Epithelial cell of proximal tubule (primary cell): ENCODE measurements around the gene STRADB. TPM values are rescaled to one million over a fixed set of nuclear protein-coding genes. Genes with fewer than 3 reads are reported as not detected.

ENCODE experiments used
- DNase-seq: peaks from one replicate; pipeline ENCODE4 v3.0.0-alpha.2; 2011; ENCODE audit warnings: low read depth
- H3K4me3 ChIP-seq: 2 replicates; pipeline ENCODE4 v1.5.1; 2011; ENCODE audit warnings: low read depth, mild to moderate bottlenecking, low read length
- CTCF ChIP-seq: conservative IDR thresholded peaks from 2 replicates; pipeline ENCODE4 v1.5.1; 2012; ENCODE audit warnings: low read depth, mild to moderate bottlenecking, low read length
- total RNA-seq: library from RNA; depleted of rRNA; stranded (reverse); fragments of >200 nt; gene quantifications from 2 replicates; pipeline ENCODE4 v1.2.3, GENCODE V29; 2015

The STRADB gene
- total RNA-seq, 1 donor from 2014 or later = 27.8 TPM

DNA sequence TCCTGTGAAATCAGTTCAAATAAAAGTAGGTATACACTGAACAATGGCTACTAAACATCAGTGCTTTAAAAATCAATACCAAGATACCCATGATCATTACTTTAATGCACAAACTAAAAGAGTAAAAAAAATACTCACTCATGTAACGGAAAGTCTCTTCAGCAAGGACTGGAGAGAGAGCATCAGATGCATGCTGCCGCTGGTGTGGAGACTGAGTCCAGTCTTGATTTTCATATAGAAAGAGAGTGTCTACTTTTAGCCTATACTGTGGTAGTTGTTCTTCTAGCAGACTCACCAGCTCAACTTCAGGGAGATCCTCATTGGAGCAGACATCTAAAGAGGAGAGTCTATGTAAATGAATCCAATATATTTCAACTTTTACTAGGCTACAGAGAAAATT lies 44.3 kb upstream of the STRADB start:
- no peak overlapping the region for H3K4me3 ChIP-seq
- TF ChIP-seq CTCF = no peak
- DNase-seq = no peak

- DNase-seq = no peak
- no peak overlapping the region for H3K4me3 ChIP-seq
- TF ChIP-seq CTCF = no peak
Measured at GRCh38 chr2:201408931-201409330, 42.6 kb upstream of the STRADB start.

DNA sequence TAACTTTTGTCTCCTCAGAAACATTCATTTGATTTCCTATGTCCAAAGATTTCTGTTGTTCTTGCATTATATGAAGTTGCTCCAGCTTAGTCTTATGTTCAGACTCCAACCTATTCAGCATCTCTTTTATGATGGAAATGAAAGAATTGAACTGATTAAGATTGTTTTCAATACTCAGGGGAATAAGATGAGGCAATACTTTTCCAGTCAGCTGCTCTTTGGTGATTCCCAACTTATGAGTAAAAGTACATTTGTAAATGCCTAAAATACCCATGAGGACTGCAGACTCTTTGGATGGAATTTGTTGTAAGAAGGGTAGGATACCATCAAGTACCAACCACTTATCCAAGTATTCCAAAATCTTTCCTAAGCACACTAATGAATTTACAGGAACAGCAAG lies 40.1 kb upstream of the STRADB start:
- no peak overlapping the region for H3K4me3 ChIP-seq
- no peak for TF ChIP-seq CTCF
- no peak for DNase-seq

DNA sequence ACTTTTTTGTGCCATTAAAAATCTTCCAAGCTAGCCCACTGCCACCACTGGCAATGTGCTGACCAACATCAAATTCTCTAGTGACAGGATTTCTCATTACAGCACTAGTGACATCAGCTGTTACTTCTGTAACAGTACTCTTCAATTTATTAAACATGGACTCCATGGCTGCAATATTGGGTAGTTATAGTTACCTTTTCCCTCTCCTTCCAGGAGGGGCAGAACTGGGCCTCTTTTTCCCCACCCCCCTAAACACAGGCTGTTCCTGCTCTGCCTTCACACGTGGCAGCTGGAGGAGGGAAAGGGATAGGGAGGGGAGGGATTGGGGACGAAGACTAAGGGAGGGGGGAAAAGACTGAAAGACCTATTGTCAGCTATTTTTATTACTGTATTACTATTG lies 38.4 kb upstream of the STRADB start:
- H3K4me3 ChIP-seq = no peak overlapping the region
- no peak for DNase-seq
- TF ChIP-seq CTCF = peak; percentile 7

DNA sequence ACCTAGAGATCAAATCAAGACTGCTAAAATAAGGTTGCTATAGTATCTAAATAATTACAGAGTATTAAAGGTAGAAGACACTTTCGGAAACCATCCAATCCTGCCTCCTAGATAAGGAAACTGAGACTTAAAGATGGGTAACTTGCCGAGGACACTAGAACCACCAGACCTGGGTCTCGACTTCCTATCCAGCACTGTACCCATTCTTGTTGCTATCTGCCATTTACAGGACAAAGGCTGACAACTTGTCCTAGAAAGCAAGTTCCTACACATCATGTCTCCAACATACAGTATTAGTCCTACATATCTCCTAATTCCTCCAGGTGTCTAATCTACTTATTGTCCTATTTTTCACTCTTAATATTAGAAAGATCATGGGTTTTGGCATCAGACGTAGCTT lies 38.0 kb upstream of the STRADB start:
- no peak for TF ChIP-seq CTCF
- no peak for DNase-seq
- H3K4me3 ChIP-seq = no peak overlapping the region

DNA sequence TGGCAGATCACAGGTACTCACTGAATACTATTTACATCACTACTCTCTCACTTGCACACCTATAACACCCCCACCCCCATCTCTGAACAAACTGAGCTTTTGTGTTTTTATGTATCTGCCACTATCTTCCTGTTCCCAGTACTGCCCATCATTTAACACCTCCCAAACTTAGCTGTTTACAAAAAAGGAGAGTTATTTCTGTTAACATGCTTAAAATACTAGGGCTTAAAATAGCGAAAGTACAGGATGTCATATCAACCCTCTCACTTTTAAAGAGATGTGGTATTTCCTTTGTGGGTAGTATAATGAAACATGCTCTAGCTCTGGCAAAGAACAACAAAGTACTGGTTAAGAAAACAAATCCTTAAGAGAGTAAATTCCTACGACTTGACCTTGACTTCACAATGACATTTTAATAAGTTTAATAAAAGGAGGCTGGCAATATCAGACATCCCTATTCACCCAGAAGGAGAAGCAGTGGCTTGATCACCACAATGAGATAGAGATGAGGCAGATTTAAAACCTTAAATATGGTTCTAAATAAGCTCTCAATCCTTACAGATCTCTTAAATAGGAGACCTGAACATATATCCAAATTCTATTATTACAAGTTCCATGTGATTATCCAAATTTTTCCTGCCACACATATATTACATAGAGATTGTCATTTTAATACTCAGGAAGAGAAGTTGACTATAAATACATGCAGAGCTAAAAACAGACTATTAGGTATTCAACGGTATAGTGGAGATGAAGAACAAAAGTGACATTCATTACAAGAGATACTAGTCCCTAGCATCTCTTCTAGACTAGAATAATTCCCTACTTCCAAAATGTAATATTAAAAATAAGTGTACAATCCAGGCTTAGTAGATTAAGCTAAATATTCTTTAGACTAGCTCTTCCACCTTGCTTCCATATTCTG lies 37.2 kb upstream of the STRADB start:
- TF ChIP-seq CTCF = no peak
- no peak overlapping the region for H3K4me3 ChIP-seq
- no peak for DNase-seq

DNA sequence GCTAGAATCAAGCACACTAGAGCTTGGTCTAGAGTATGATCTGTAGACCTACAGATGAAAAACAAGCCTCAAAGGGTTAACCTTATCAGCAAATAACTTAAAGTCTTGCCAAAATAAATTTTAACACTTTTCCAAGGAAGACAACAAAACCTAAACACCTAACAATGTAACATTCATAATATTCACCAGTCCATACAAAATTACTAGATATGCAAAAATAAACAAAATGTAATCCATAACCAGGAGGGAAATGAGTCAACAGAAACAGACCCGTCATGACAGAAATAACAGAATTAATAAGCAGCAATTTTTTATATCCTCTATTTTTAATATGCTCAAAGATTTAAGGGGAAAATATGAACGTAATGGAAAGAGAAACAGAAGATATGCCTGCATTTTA lies 36.4 kb upstream of the STRADB start:
- no peak for TF ChIP-seq CTCF
- no peak for DNase-seq

More for the DNA sequence above, 36.4 kb upstream of the STRADB start:
- no peak overlapping the region for H3K4me3 ChIP-seq
